ENCODE measurements around the gene POU2F2. TPM values are rescaled to one million over a fixed set of nuclear protein-coding genes. Genes with fewer than 3 reads are reported as not detected.

POU2F2 gene
- total RNA-seq, 1 donor from 2014 or later, result 1.6 TPM

DNA sequence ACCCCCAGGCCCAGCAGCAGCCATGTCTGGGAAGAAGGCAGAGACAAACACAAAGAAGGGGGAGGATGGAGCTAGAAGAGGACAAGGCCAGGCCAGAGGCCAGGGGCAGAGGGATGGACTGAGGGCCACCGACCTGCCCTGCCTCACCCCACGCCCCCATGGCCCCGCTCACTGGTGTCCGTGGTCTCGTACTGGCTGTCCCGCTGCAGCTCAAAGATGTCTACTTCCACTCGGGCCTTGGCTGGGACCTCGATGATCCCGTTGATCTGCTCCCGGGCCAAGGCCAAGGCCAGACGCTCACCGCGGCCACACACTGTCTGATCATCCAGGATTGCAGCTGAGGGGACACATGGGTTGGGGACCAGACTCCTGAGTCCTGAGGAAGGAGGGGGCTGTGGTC is 67.2 kb downstream of the POU2F2 start:
- no peak overlapping the region for H3K4me3 Mint-ChIP-seq (ENCODE audit: low read depth)
- no peaks in the 10 kb centered on the region for H3K27me3 Mint-ChIP-seq
- no peaks in the 10 kb centered on the region for H3K4me1 Mint-ChIP-seq (ENCODE audit: low read depth)
- no peak for TF ChIP-seq CTCF (IDR thresholded peaks at IDR 0.05; ENCODE audit: unreplicated experiment)
- H3K27ac Mint-ChIP-seq, result no peak overlapping the region
- DNase-seq (ENCODE audit: low spot score, unreplicated experiment), result no peak
- H3K9me3 Mint-ChIP-seq (ENCODE audit: low read depth), result no peaks in the 10 kb centered on the region
- H3K36me3 Mint-ChIP-seq (ENCODE audit: insufficient read depth), result no peaks in the 10 kb centered on the region

GRCh38 chr19:42064432-42064831 is 67.8 kb downstream of the POU2F2 start:
- no peak for TF ChIP-seq CTCF (IDR thresholded peaks at IDR 0.05; ENCODE audit: unreplicated experiment)
- Mint-ChIP-seq H3K27me3 (no peaks in the 10 kb centered on the region), H3K9me3 (ENCODE audit: low read depth) (no peaks in the 10 kb centered on the region), H3K4me1 (ENCODE audit: low read depth) (no peaks in the 10 kb centered on the region), H3K36me3 (ENCODE audit: insufficient read depth) (peaks cover 4% of the 10 kb centered on the region), H3K27ac (no peak overlapping the region), H3K4me3 (ENCODE audit: low read depth) (no peak overlapping the region)
- no peak for DNase-seq (ENCODE audit: low spot score, unreplicated experiment)

DNA sequence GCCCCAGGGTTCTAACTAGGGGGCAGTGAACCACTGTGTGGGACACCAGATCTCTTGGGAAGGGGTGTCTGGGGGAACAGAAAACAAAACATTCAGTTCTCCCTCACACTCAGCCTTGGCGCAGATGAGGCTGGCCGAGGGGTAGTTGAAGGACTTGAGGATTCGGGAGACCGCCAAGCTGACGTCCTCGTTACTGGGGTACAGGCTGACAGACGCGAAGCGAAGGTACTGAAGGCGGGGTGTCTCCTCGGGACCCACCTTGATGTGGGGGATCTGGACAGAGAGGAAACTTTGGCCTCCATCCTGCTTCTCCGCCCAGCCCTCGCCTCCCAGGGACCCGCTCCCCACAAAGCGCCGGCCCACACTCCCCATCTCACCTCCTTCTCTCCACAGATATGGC is 69.9 kb downstream of the POU2F2 start:
- DNase-seq (ENCODE audit: low spot score, unreplicated experiment), result no peak
- Mint-ChIP-seq H3K27ac (no peak overlapping the region), H3K4me1 (ENCODE audit: low read depth) (no peaks in the 10 kb centered on the region), H3K9me3 (ENCODE audit: low read depth) (no peaks in the 10 kb centered on the region), H3K36me3 (ENCODE audit: insufficient read depth) (peaks cover 4% of the 10 kb centered on the region), H3K27me3 (no peaks in the 10 kb centered on the region), H3K4me3 (ENCODE audit: low read depth) (no peak overlapping the region)
- no peak for TF ChIP-seq CTCF (IDR thresholded peaks at IDR 0.05; ENCODE audit: unreplicated experiment)

GRCh38 chr19:42060117-42060516 is 72.1 kb downstream of the POU2F2 start:
- H3K36me3 Mint-ChIP-seq (ENCODE audit: insufficient read depth), result peaks cover 4% of the 10 kb centered on the region

GRCh38 chr19:42059196-42059595 is 73.0 kb downstream of the POU2F2 start:
- Mint-ChIP-seq H3K4me3 (ENCODE audit: low read depth) (no peak overlapping the region), H3K4me1 (ENCODE audit: low read depth) (no peaks in the 10 kb centered on the region), H3K9me3 (ENCODE audit: low read depth) (no peaks in the 10 kb centered on the region), H3K27me3 (no peaks in the 10 kb centered on the region), H3K27ac (no peak overlapping the region), H3K36me3 (ENCODE audit: insufficient read depth) (peaks cover 4% of the 10 kb centered on the region)
- no peak for TF ChIP-seq CTCF (IDR thresholded peaks at IDR 0.05; ENCODE audit: unreplicated experiment)
- DNase-seq (ENCODE audit: low spot score, unreplicated experiment), result no peak

More at GRCh38 chr19:42060117-42060516, 72.1 kb downstream of the POU2F2 start:
- no peaks in the 10 kb centered on the region for H3K4me1 Mint-ChIP-seq (ENCODE audit: low read depth)
- H3K27ac Mint-ChIP-seq, result no peak overlapping the region
- no peaks in the 10 kb centered on the region for H3K9me3 Mint-ChIP-seq (ENCODE audit: low read depth)
- no peak for DNase-seq (ENCODE audit: low spot score, unreplicated experiment)
- no peak for TF ChIP-seq CTCF (IDR thresholded peaks at IDR 0.05; ENCODE audit: unreplicated experiment)
- no peaks in the 10 kb centered on the region for H3K27me3 Mint-ChIP-seq
- H3K4me3 Mint-ChIP-seq (ENCODE audit: low read depth), result no peak overlapping the region
